ENCODE data around the gene CHST6. TPM values are rescaled to one million over a fixed set of nuclear protein-coding genes. Genes with fewer than 3 reads are reported as not detected.

Gene CHST6
- total RNA-seq, 4 donors from 2014 or later: 0.62 to 3.2 (median 1.6) TPM

- Histone ChIP-seq H3K27ac (peak overlapping the region in 2 of 4 donors; percentile 4 to 99), H3K4me1 (peaks cover 0 to 31% (median 4%) of the 10 kb centered on the region in 3 donors), H3K36me3 (no peaks in the 10 kb centered on the region), H3K4me3 (peak overlapping the region in 1 of 2 donors; percentile 90), H3K9me3 (no peaks in the 10 kb centered on the region), H3K27me3 (no peaks in the 10 kb centered on the region)
- 3 to 14% methylated on average over 2 of the region's 2 CpGs for WGBS, 2 donors (ENCODE audit: low coverage in 1 of 2)
- TF ChIP-seq EP300 (IDR thresholded peaks at IDR 0.05) (no peak), POLR2AphosphoS5 (IDR thresholded peaks at IDR 0.05) (no peak), POLR2A (IDR thresholded peaks at IDR 0.05) (no peak)
- TF ChIP-seq, protein P1, sequence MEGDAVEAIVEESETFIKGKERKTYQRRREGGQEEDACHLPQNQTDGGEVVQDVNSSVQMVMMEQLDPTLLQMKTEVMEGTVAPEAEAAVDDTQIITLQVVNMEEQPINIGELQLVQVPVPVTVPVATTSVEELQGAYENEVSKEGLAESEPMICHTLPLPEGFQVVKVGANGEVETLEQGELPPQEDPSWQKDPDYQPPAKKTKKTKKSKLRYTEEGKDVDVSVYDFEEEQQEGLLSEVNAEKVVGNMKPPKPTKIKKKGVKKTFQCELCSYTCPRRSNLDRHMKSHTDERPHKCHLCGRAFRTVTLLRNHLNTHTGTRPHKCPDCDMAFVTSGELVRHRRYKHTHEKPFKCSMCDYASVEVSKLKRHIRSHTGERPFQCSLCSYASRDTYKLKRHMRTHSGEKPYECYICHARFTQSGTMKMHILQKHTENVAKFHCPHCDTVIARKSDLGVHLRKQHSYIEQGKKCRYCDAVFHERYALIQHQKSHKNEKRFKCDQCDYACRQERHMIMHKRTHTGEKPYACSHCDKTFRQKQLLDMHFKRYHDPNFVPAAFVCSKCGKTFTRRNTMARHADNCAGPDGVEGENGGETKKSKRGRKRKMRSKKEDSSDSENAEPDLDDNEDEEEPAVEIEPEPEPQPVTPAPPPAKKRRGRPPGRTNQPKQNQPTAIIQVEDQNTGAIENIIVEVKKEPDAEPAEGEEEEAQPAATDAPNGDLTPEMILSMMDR (IDR thresholded peaks at IDR 0.05): no peak
- no peak for ATAC-seq
Observed at GRCh38 chr16:75462806-75463205, 32.4 kb downstream of the CHST6 start.

DNA sequence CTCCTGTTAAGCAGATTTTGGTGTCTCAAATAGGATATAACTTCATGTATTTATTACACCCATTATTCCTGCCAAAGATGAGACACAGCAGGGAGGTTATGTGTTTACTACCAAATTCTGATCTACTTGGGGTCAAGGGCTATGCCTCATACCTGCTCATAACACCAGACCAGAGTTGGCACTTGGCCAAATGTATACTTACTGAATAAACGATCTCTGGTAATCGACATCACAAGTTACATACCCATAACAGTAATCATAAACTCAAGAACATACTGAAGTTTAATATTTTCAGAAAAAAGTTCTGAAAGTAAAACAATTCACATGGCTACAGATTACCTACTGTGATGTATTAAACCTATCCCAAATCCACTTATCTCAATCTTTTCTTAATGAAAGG is 33.7 kb downstream of the CHST6 start:
- Histone ChIP-seq H3K9me3 (no peaks in the 10 kb centered on the region), H3K27me3 (no peaks in the 10 kb centered on the region), H3K4me3 (no peak overlapping the region), H3K36me3 (no peaks in the 10 kb centered on the region), H3K4me1 (peaks cover 0 to 31% (median 4%) of the 10 kb centered on the region in 3 donors), H3K27ac (no peak overlapping the region)
- WGBS, 2 donors (ENCODE audit: low coverage in 1 of 2): 65 to 79% methylated on average over 2 of the region's 2 CpGs
- no peak for TF ChIP-seq EP300 (IDR thresholded peaks at IDR 0.05)
- TF ChIP-seq, protein P1 (IDR thresholded peaks at IDR 0.05): no peak
- TF ChIP-seq POLR2AphosphoS5 (IDR thresholded peaks at IDR 0.05): no peak
- TF ChIP-seq POLR2A (IDR thresholded peaks at IDR 0.05): no peak
- no peak for ATAC-seq

DNA sequence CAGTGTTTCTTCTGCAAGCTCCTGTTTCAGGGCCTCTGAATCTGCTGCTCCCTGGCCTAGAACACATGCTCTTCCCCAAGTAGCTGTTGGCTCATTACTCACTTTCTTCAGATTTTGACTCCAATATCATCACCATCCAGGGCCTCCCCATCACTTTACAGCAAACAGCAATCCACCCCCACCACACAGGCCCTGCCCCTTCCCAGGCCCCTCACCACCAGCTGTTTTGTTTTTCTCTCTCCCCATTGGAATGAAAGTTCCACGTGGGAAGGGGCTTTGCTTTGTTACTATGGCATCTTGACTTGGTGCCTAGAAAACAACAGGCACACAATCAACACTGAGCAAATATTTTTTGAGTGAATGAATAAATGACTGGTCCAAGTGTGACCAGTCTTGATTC is 34.8 kb downstream of the CHST6 start:
- no peak overlapping the region for H3K4me3 ChIP-seq
- no peak overlapping the region for H3K27ac ChIP-seq
- TF ChIP-seq, protein P1 (IDR thresholded peaks at IDR 0.05): no peak
- TF ChIP-seq EP300 (IDR thresholded peaks at IDR 0.05): no peak
- TF ChIP-seq POLR2A (IDR thresholded peaks at IDR 0.05): no peak
- TF ChIP-seq POLR2AphosphoS5 (IDR thresholded peaks at IDR 0.05): no peak
- H3K36me3 ChIP-seq: no peaks in the 10 kb centered on the region
- 13% methylated on average over 1 of the region's 1 CpG; no CpG with 5 or more reads in 1 of the 2 donors for WGBS, 2 donors (ENCODE audit: low coverage in 1 of 2)
- ATAC-seq: no peak
- H3K27me3 ChIP-seq: no peaks in the 10 kb centered on the region
- H3K9me3 ChIP-seq: no peaks in the 10 kb centered on the region
- peaks cover 0 to 37% (median 4%) of the 10 kb centered on the region in 3 donors for H3K4me1 ChIP-seq

DNA sequence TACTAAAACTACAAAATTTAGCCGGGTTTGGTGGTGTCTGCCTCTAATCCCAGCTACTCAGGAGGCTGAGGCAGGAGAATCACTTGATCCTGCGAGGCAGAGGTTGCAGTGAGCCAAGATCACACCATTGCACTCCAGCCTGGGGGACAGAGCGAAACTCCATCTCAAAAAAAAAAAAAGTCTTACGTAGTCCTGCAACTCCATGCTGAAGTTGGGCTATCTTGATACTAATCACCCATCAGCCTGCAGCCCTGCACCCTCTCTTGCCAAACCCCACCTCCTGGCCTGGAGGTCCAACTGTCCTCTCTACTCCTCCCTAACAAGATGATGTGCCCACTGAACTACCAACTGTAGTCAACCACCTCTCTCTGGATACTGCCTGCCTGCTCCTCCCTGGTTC is 35.5 kb downstream of the CHST6 start:
- H3K9me3 ChIP-seq: no peaks in the 10 kb centered on the region
- H3K4me1 ChIP-seq: peaks cover 0 to 37% (median 4%) of the 10 kb centered on the region in 3 donors
- 85% methylated on average over 2 of the region's 4 CpGs; no CpG with 5 or more reads in 1 of the 2 donors for WGBS, 2 donors (ENCODE audit: low coverage in 1 of 2)
- H3K4me3 ChIP-seq: no peak overlapping the region
- TF ChIP-seq POLR2A (IDR thresholded peaks at IDR 0.05): no peak
- TF ChIP-seq EP300 (IDR thresholded peaks at IDR 0.05): no peak
- no peak for TF ChIP-seq POLR2AphosphoS5 (IDR thresholded peaks at IDR 0.05)
- TF ChIP-seq, protein P1 (IDR thresholded peaks at IDR 0.05): no peak
- ATAC-seq: no peak
- H3K27ac ChIP-seq: no peak overlapping the region
- no peaks in the 10 kb centered on the region for H3K36me3 ChIP-seq
- no peaks in the 10 kb centered on the region for H3K27me3 ChIP-seq

DNA sequence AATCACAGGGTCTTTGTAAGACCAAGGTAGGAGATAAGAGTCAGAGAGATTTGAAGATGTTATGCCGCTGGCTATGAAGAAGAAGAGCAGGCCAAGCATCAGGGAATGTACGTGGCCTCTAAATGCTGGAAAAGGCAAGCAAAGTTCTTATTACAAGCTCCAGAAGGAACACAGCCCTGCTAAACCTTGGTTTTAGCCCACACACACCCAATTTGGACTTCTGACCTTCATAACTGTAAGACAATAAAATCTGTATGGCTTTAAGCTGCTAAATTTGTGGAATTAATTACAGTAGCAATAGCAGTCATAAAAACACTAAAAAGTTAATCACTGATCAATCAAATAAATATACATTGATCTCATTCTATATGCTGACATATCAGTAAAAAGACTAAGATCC is 36.8 kb downstream of the CHST6 start:
- 74 to 100% methylated on average over 1 to 2 of the region's 2 CpGs for WGBS, 2 donors (ENCODE audit: low coverage in 1 of 2)
- TF ChIP-seq POLR2A (IDR thresholded peaks at IDR 0.05) (no peak), POLR2AphosphoS5 (IDR thresholded peaks at IDR 0.05) (no peak), EP300 (IDR thresholded peaks at IDR 0.05) (no peak)
- TF ChIP-seq, protein P1 (IDR thresholded peaks at IDR 0.05): no peak
- H3K27me3 ChIP-seq: no peaks in the 10 kb centered on the region
- H3K27ac ChIP-seq: no peak overlapping the region
- no peaks in the 10 kb centered on the region for H3K36me3 ChIP-seq
- H3K9me3 ChIP-seq: no peaks in the 10 kb centered on the region
- no peak overlapping the region for H3K4me3 ChIP-seq
- H3K4me1 ChIP-seq: peaks cover 0 to 36% (median 4%) of the 10 kb centered on the region in 3 donors
- ATAC-seq: no peak

All from gastroesophageal sphincter (tissue), 4 donors.